ENCODE data around the gene RASGRF2.

GRCh38 chr5:81254886-81255559 lies 294.9 kb downstream of the RASGRF2 start:
- no peak for TF ChIP-seq CTCF (IDR thresholded peaks at IDR 0.05 in 8 of 11, conservative IDR thresholded peaks at IDR 0.05 in 3 of 11)
- no peak for TF ChIP-seq POLR2A (IDR thresholded peaks at IDR 0.05)
- no peak for TF ChIP-seq POLR2AphosphoS5 (IDR thresholded peaks at IDR 0.05)

Data from spleen (tissue), 7 donors.